HG03442 (cell line): Measurements from ENCODE around the gene MRPS22.
A peak's percentile ranks its signal among the peaks of the same experiment; 100 is the strongest.

ENCODE experiments used
- ATAC-seq: cut with Tn5 transposase; IDR thresholded peaks from one replicate; pipeline ENCODE4 v1.9.1; 2021; ENCODE audit warnings: mild to moderate bottlenecking, moderate library complexity; ENCODE audit not compliant: unreplicated experiment

Gene MRPS22

GRCh38 chr3:139311557-139311956 lies 32.3 kb upstream of the MRPS22 start:
- ATAC-seq, result no peak

GRCh38 chr3:139312416-139312815 lies 31.4 kb upstream of the MRPS22 start:
- no peak for ATAC-seq

- ATAC-seq, result no peak
These were observed 30.9 kb upstream of the MRPS22 start for GRCh38 chr3:139312959-139313358.

GRCh38 chr3:139313921-139314320 lies 29.9 kb upstream of the MRPS22 start:
- no peak for ATAC-seq

GRCh38 chr3:139317215-139317614 lies 26.6 kb upstream of the MRPS22 start:
- ATAC-seq, result no peak

GRCh38 chr3:139317660-139318430 lies 26.0 kb upstream of the MRPS22 start:
- ATAC-seq, result no peak

GRCh38 chr3:139318431-139318816 lies 25.4 kb upstream of the MRPS22 start:
- ATAC-seq, result no peak

GRCh38 chr3:139318826-139319225 lies 25.0 kb upstream of the MRPS22 start:
- no peak for ATAC-seq

GRCh38 chr3:139319428-139320402 lies 24.1 kb upstream of the MRPS22 start:
- no peak for ATAC-seq

- ATAC-seq, result no peak
These were observed 23.1 kb upstream of the MRPS22 start for GRCh38 chr3:139320551-139321309.

- ATAC-seq, result no peak
These were observed 21.5 kb upstream of the MRPS22 start for GRCh38 chr3:139322346-139322745.

- no peak for ATAC-seq
These were observed 20.7 kb upstream of the MRPS22 start for GRCh38 chr3:139323146-139323545.

GRCh38 chr3:139324456-139324855 lies 19.4 kb upstream of the MRPS22 start:
- ATAC-seq, result no peak

GRCh38 chr3:139325551-139325950 lies 18.3 kb upstream of the MRPS22 start:
- no peak for ATAC-seq

GRCh38 chr3:139326131-139326530 lies 17.7 kb upstream of the MRPS22 start:
- ATAC-seq, result no peak

- ATAC-seq, result no peak
These were observed 17.1 kb upstream of the MRPS22 start for GRCh38 chr3:139326707-139327106.

GRCh38 chr3:139327231-139327630 lies 16.6 kb upstream of the MRPS22 start:
- ATAC-seq, result no peak

GRCh38 chr3:139327861-139328260 lies 16.0 kb upstream of the MRPS22 start:
- ATAC-seq, result no peak

GRCh38 chr3:139328356-139328755 lies 15.5 kb upstream of the MRPS22 start:
- ATAC-seq, result no peak

- ATAC-seq, result peak; percentile 99
These were observed 14.4 kb upstream of the MRPS22 start for GRCh38 chr3:139329364-139329850.

- ATAC-seq, result no peak
These were observed 11.7 kb upstream of the MRPS22 start for GRCh38 chr3:139332092-139332491.
